ENCODE measurements around the gene COPS8. TPM values are rescaled to one million over a fixed set of nuclear protein-coding genes. Genes with fewer than 3 reads are reported as not detected.

Gene COPS8
- polyA plus RNA-seq (ENCODE audit: insufficient read length in 3 of 3), result 10 to 100 TPM; 81.0 to 88.0 (median 81.6) TPM
- long read RNA-seq, donor 1, full-length matches to known transcripts, result 32 of 59 reads
- long read RNA-seq, donor 1, partial matches to known transcripts, result 27 of 59 reads
- long read RNA-seq, donor 1, other reads (novel, unspliced or antisense), result 0 of 59 reads
- long read RNA-seq, donor 2, full-length matches to known transcripts, result 39 of 39 reads
- long read RNA-seq, donor 2, partial matches to known transcripts, result 0 of 39 reads
- long read RNA-seq, donor 2, other reads (novel, unspliced or antisense), result 0 of 39 reads
- long read RNA-seq, donor 3, full-length matches to known transcripts, result 62 of 68 reads
- long read RNA-seq, donor 3, partial matches to known transcripts, result 6 of 68 reads
- long read RNA-seq, donor 3, other reads (novel, unspliced or antisense), result 0 of 68 reads
- long read RNA-seq, donor 4, full-length matches to known transcripts, result 44 of 44 reads
- long read RNA-seq, donor 4, partial matches to known transcripts, result 0 of 44 reads
- long read RNA-seq, donor 4, other reads (novel, unspliced or antisense), result 0 of 44 reads
- long read RNA-seq, donor 5, result 0 reads
- long read RNA-seq, donor 6, full-length matches to known transcripts, result 31 of 62 reads
- long read RNA-seq, donor 6, partial matches to known transcripts, result 31 of 62 reads
- long read RNA-seq, donor 6, other reads (novel, unspliced or antisense), result 0 of 62 reads
- long read RNA-seq, donor 7, full-length matches to known transcripts, result 51 of 51 reads
- long read RNA-seq, donor 7, partial matches to known transcripts, result 0 of 51 reads
- long read RNA-seq, donor 7, other reads (novel, unspliced or antisense), result 0 of 51 reads
- long read RNA-seq, donor 8, full-length matches to known transcripts, result 61 of 61 reads
- long read RNA-seq, donor 8, partial matches to known transcripts, result 0 of 61 reads
- long read RNA-seq, donor 8, other reads (novel, unspliced or antisense), result 0 of 61 reads
- long read RNA-seq, donor 9, full-length matches to known transcripts, result 51 of 51 reads
- long read RNA-seq, donor 9, partial matches to known transcripts, result 0 of 51 reads
- long read RNA-seq, donor 9, other reads (novel, unspliced or antisense), result 0 of 51 reads
- long read RNA-seq, donor 10, full-length matches to known transcripts, result 38 of 38 reads
- long read RNA-seq, donor 10, partial matches to known transcripts, result 0 of 38 reads
- long read RNA-seq, donor 10, other reads (novel, unspliced or antisense), result 0 of 38 reads
- long read RNA-seq, donor 11, full-length matches to known transcripts, result 31 of 31 reads
- long read RNA-seq, donor 11, partial matches to known transcripts, result 0 of 31 reads
- long read RNA-seq, donor 11, other reads (novel, unspliced or antisense), result 0 of 31 reads
- long read RNA-seq, donor 12, full-length matches to known transcripts, result 19 of 19 reads
- long read RNA-seq, donor 12, partial matches to known transcripts, result 0 of 19 reads
- long read RNA-seq, donor 12, other reads (novel, unspliced or antisense), result 0 of 19 reads
- long read RNA-seq, donor 13, full-length matches to known transcripts, result 71 of 71 reads
- long read RNA-seq, donor 13, partial matches to known transcripts, result 0 of 71 reads
- long read RNA-seq, donor 13, other reads (novel, unspliced or antisense), result 0 of 71 reads
- long read RNA-seq, donor 14, full-length matches to known transcripts, result 49 of 54 reads
- long read RNA-seq, donor 14, partial matches to known transcripts, result 0 of 54 reads
- long read RNA-seq, donor 14, other reads (novel, unspliced or antisense), result 5 of 54 reads
- long read RNA-seq, donor 15, full-length matches to known transcripts, result 8 of 8 reads
- long read RNA-seq, donor 15, partial matches to known transcripts, result 0 of 8 reads
- long read RNA-seq, donor 15, other reads (novel, unspliced or antisense), result 0 of 8 reads
- long read RNA-seq, donor 16, full-length matches to known transcripts, result 115 of 121 reads
- long read RNA-seq, donor 16, partial matches to known transcripts, result 6 of 121 reads
- long read RNA-seq, donor 16, other reads (novel, unspliced or antisense), result 0 of 121 reads

DNA sequence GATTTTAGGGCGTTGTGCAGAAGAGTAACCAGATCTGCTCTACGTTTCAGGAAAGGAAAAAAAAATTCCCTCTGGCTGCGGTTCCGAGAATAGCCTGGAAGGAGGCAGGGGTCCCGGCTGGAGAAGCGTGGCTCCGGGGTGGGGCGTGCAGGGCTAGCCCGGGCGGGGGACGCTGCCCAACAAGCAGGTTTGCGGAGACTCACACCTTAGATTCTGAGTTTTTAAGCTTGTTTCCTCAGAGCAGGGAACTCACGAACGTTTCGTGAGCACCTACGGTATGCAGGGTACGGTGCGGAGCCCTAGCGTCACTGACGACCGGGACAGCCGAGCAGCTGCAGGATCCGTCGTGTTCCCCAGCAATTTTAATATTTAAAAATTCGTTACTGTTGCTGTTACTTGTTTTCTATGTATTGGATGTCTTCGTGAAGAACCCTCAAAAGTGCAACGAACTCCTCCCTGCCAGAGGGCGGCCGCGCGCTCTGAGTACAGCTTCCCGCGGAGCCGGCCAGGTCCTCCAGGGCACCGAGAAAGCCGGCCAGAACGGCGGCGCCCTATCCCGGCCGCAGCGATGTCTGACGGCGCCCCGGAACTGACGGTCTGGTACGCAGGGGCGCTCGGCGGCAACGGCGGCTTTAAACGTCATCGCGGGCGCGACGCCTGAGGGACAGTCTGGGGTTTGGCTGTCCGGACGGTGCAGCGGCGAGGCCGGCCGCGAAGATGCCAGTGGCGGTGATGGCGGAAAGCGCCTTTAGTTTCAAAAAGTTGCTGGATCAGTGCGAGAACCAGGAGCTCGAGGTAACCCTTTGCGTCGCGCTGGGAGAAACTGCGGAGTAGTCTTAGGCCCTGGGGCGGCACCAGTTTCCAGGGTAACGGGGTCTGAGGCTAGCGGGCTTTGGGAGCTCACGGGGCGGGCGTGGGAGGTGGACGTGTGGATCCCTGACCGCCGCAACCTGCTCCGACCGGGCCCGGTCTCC lies at the start of gene COPS8:
Gene COPS8, plus strand, starts transcription at position 642 of the 974 bp plus-strand sequence. Its CDS starts 76 bp downstream, at position 718.
- peak; percentile 78 to 94 (median 92) for DNase-seq (ENCODE audit: extremely low read depth in 1 of 11, low read depth in 9 of 11, low spot score in 4 of 11)

DNA sequence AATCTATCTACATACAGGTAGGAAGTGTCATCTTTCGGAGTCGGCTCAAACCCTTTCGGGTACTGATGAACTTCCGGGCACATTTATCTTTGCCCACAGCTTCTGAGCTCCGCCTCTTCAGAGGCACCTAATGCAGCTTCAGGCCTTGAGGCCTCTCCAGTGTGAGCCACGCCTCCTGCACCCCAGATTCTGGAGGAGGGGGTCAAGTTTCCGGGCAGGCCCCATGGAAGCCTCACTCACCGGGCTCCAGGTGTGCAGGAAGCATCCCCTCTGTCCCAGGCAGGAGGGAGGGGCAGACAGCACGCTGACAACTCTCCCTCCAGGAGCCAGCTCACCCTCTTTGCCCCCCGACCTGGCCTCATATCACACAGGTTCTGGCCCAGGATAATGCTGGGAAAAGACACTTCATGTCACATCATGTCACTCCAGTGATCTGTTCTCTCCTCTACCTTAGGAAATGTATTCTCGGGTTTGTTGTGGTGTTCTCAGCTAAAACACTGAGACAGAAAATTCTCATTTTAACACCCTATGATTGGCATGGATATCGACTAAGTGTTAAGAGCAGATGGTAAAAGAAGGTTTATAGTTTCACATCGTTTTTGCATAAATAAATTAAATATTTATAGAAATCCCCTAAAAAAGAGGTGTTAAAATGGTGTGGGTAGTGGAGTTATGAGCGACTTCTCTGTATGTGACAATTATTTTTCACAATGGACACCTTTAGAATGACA lies 46.2 kb upstream of the COPS8 start:
- DNase-seq (ENCODE audit: extremely low read depth in 1 of 11, low read depth in 9 of 11, low spot score in 4 of 11), result no peak

DNA sequence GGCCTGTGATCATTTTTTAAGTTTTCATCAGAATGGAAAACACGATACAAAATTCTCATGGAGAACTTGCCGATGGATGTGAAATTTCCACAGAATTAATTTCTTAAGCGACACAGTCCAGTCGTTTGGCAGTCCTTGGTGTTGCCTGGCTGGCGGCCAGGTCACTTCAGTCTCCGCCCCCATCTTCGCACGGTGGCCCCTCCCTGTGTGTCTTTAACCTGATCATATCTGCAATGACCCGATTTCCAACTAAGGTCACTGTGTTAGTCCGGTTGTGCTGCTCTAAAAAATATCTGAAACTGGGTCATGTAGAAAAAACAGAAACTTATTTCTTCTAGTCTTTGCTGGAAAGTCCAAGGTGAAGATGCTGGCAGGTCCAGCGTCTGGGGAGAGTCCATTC lies 44.5 kb upstream of the COPS8 start:
- no peak for DNase-seq (ENCODE audit: extremely low read depth in 1 of 11, low read depth in 9 of 11, low spot score in 4 of 11)

- no peak for DNase-seq (ENCODE audit: extremely low read depth in 1 of 11, low read depth in 9 of 11, low spot score in 4 of 11)
These were observed 43.6 kb upstream of the COPS8 start for GRCh38 chr2:237042101-237042500.

- no peak for DNase-seq (ENCODE audit: extremely low read depth in 1 of 11, low read depth in 9 of 11, low spot score in 4 of 11)
These were observed 41.8 kb upstream of the COPS8 start for GRCh38 chr2:237043866-237044265.

- DNase-seq (ENCODE audit: extremely low read depth in 1 of 11, low read depth in 9 of 11, low spot score in 4 of 11), result no peak
These were observed 41.4 kb upstream of the COPS8 start for GRCh38 chr2:237044281-237044680.

DNA sequence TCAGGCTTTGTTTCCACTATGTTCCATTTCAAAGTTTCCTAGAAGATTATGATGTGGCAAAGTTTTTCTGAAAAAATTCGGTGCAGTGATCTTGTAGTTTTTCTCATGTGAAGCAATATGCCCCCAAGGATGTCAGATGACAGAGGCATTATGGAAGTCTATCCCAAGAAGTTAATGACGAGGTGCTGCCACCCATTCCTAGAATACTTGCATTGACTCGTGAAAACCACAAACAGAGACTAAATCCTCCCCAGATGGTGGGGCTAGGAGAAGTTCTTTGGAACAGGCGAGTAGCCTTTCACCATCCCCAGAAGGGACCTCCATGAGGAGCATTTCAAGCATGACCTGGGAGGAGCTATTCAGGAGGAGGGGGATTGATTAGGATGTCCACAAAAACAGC lies 40.2 kb upstream of the COPS8 start:
- no peak for DNase-seq (ENCODE audit: extremely low read depth in 1 of 11, low read depth in 9 of 11, low spot score in 4 of 11)

GRCh38 chr2:237048595-237048994 lies 37.1 kb upstream of the COPS8 start:
- DNase-seq (ENCODE audit: extremely low read depth in 1 of 11, low read depth in 9 of 11, low spot score in 4 of 11), result no peak

DNA sequence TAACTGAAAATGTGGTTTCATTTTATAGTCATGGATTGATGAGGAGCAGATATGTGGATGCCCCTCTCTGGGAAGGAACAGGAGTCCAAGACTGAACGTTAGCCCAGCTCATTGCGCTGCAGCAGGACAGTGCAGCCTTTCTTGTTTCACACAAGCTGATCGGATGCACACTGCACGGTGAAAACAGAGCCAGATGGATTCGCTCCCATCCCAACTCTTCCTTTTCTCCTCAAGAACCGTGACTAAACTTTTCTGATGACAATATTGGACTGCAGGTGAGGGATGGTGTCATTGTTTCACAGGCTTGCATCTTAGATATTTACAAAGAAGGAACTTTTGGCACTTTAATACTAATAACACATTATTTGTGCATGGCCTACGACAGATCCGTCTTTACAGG lies 33.8 kb upstream of the COPS8 start:
- no peak for DNase-seq (ENCODE audit: extremely low read depth in 1 of 11, low read depth in 9 of 11, low spot score in 4 of 11)

DNA sequence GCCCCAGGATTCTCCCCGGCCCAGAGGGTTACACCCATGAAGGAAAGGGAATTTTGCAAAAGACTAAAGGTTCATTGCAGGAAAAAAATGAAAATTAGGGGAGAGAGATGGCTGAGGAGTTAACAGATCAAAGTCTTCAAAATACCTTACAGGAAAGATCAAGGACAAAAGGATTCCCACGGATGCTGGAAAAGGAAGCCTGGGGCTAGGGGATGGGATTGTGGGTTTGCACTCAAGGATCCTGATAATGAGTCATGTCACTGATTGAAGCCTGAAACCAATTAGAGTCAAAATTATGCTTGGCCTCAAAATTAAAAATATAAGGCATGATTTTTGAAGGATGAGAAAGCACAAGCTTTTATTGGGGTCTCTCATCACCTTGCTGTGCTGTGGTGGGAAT lies 32.6 kb upstream of the COPS8 start:
- no peak for DNase-seq (ENCODE audit: extremely low read depth in 1 of 11, low read depth in 9 of 11, low spot score in 4 of 11)

DNA sequence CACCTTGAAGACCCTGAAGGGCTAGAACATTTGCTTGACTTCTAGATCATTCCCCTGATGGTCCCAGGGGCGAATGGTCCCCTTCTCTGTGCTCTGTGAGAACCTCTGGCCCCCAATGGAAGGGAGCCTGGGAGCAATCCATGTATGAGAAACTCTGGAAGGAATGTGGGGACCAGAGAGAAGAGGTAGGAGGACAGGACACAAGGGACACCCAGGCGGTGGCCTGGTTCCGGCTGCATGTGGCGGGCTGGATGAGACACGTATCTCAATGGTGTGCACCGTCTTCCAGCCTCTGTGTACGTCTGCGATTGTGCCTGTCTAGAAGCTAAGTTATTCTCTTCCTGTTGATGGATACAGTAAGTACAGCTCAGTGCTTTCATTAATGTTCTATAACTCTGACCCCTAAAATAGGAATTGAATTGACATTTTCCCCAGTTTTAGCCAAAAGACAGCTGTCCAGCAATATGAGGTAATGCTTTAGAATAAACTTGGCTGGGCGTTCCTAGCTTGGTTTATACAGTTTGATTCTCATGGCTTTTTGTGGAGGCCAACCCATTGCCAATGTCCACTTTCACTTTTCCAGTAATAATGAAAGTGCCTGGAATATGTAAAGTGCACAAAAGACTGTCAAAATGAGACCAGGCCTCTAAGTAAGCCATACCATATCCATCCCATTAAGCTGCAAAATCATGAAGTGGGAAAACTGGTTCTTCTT lies 30.1 kb upstream of the COPS8 start:
- DNase-seq (ENCODE audit: extremely low read depth in 1 of 11, low read depth in 9 of 11, low spot score in 4 of 11), result no peak

- no peak for DNase-seq (ENCODE audit: extremely low read depth in 1 of 11, low read depth in 9 of 11, low spot score in 4 of 11)
These were observed 29.3 kb upstream of the COPS8 start for GRCh38 chr2:237056287-237056875.

DNA sequence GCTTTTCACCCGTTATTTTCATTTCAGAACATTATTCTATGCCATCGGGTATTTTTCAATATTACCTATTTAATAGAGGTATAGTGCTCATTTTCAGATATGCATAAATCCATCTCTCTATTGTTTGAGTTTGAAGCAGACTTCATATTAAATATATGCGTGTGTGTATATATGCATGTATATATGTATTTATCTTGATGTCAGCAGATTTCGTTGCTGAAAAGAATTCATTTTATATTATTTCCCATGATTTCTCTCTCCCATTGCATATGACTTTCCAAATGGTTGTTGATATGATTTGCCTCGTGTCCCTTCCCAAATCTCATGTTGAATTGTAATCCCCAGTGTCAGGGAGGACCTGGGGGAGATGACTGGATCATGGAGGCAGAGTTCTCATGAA lies 28.6 kb upstream of the COPS8 start:
- no peak for DNase-seq (ENCODE audit: extremely low read depth in 1 of 11, low read depth in 9 of 11, low spot score in 4 of 11)

- DNase-seq (ENCODE audit: extremely low read depth in 1 of 11, low read depth in 9 of 11, low spot score in 4 of 11), result no peak
These were observed 27.8 kb upstream of the COPS8 start for GRCh38 chr2:237057893-237058300.

DNA sequence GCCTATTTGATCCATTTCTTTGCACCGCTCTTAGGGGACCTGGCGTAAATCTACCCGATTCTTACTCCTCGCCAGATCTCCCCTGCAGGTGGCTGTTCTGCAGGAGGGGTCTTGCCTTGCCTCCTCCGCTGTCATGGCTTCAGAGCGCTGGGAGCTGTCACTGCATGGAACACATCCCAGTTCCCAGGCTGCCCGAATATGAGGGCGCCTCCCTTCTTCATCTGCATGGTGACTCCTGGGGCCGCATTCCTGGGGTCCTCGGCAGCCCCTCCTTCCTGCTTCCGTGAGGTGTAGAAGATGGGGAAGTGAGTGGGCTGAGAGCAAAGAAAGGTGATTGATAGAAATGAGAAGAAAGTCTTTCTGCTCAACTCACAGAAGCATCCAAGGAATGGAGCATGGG lies 27.3 kb upstream of the COPS8 start:
- no peak for DNase-seq (ENCODE audit: extremely low read depth in 1 of 11, low read depth in 9 of 11, low spot score in 4 of 11)
